ENCODE data around the gene FAM53A.
"Not testable (repeated sequence)": the region's sequence is repeated elsewhere in the genome, so short reads cannot be mapped to it uniquely, and the experiment has no call there.

FAM53A gene

DNA sequence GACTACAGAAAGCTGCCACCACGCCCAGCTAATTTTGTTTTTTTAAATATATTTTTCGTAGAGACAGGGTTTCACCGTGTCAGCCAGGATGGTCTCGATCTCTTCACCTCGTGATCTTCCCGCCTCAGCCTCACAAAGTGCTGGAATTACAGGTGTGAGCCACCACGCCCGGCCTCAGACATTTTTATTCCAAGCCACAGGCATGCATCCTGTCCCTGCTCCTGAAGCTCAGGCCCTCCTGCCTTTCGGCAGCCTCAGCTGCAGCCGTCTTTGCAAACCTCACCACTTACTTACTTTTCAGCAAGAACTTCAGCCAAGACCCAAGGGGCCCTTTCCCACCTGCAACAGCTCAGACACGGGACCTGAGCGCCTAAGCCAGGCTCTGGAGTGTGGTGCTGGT, 26.0 kb downstream of the FAM53A start:
- no peak for DNase-seq

DNA sequence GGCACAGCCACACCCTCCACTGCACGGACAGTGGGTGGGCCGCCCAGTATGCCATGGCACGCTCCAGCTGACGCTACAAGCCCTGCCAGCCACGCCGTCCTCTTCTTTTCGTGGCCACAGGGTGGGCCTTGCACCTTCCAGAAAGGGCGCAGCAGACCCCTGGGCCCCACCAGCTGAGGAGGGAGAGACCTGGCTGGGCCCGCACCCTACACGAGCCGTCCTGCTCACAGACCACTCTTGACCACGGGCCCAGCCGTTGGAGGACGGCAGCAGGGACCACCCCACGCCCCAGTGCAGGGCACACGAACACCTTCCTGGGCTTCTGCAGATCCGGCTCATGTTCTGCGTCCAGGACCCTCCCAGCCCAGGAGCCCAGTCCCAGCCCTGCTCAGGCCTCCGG, 27.1 kb downstream of the FAM53A start:
- no peak for DNase-seq

DNA sequence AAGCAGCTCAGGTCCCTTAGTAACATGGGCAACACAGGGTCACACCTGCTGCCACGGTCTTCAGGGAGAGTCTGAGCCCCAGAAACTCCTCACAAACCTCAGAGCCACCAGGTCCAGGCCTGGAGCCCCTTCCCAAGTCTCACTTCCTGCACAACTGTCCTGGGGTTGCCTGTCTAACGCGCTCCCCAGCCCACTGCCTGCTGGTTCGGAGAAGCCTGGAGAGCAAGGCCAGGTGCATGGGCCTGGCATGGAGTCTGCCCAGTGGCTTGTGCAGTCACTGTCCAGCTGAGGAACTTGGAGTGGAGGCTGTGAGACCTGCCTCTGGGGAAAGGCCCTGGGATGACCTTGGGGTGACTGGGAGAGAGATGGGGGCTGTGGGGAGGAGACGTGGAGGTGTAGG, 28.0 kb downstream of the FAM53A start:
- DNase-seq, result no peak

DNA sequence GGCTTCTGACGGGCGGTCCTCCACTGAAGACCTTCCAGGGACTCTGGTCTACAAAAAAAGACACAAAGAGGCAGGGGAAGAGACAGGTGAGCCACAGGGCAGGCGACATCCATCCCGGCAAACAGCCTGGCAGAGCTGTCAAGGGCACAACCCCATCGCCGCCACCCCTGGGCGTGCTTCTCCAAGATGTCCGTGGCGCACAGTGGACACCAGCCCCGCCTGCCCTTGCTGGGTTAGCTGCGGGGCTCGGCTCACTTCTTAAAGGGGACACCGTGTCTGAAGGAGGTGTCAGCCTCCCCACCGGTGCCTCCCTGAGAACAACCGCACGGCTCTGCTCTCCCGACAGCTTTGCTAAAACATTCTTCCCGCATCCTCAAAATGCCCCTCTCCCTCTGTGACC, 28.4 kb downstream of the FAM53A start:
- DNase-seq, result no peak

DNA sequence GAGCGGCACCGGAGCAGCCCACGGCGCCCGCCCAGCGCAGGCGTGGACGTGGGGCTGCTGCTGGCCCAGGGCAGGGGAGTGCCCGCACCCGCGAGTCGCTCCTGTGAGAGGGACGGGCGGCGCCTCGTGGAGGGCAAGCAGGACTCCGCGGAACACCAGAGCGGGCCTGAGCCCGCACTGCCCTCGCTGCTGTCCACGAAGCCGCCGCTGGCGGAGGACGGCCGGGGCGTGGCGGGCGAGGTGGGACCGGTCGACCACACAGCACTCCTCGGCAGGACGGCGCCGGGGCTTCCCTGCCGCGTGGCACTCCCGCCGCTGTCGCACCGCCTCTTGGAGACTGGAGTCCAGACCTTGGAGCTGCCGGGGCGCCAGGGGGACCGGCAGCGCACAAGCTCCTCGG, 29.0 kb downstream of the FAM53A start:
- DNase-seq, result no peak

DNA sequence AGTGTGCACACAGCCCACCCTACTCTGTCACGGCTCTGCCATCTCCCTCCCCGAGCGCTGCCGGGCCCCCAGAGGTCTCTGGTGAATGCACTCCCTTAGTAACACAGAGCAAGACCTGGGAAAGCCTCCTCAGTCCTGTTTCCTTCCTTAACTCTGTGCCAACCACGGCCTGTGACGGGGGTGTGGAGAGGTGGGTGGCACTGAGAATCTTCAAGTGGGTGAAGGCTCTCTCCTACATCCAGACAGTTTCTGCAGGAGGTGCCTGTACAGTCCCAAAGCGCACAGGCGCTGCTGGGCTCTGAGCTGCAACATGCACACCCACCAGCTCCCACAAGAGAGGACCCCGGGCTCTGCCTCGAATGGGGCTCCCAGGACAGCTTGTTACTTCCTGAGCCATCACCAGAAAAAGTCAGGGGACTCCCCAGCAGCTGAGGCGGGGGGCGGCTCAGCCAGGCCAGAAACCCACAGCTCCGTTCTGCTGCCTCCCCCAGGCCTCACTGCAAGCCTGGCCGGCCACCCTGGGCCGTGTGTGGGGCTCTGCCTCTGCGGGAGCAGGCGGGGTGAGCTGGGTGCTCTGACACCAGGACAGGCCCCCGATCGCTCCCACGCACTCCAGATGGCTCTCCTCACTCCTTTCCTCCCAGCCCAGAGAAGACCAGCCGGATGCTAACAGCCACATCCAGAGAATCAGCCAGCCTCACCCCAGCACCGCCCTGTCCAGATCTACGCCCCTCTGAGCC, 29.7 kb downstream of the FAM53A start:
- no peak for DNase-seq

DNA sequence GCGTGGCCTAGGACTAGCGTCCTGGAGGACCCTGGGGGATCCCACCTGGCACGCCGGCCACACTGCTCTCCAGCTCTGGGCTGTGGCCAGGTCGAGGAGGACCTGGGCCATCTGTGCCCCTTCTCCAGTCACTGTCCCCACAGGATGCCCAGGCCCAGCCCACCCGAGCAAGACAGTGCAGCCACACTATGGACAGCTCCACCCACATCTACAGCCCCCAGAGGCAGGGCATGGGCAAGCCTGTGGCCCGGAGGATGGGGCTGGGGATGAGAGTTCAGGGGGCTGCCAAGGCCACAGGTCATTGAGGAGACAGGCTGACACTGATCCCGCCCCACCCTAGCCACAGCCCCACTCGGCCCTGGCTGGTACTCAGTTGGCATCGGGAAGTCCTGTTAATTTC, 30.3 kb downstream of the FAM53A start:
- no peak for DNase-seq

DNA sequence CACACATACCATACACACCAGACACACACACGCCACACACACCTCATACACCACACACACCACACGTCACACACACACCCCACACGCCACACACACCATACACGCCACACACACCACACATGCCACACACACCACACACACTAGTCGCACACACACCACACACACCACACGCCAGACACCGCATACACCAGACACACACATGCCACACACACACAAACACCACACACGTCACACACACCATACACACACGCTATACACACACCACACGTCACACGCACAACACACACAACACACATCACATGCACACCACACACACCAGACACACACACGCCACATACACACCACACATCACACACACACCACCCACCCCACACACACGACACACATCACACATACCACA, 32.0 kb downstream of the FAM53A start:
- DNase-seq, result no peak

DNA sequence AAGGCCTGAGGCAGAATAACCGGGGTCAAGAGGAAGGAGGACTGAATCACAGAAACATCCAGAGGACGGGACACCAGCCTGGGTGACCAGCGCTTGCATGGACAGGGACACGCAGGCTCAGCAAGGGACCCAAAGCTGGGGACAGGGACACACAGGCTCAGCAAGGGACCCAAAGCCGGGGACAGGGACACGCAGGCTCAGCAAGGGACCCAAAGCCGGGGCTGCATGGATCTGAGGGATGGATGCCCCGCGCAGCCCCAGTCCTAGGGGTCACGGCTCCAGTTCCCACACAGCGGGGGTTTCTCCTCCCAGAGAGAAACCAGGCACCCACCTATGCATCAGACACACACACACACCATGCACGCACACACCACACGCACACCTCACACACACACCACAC, 32.5 kb downstream of the FAM53A start:
- DNase-seq, result no peak

DNA sequence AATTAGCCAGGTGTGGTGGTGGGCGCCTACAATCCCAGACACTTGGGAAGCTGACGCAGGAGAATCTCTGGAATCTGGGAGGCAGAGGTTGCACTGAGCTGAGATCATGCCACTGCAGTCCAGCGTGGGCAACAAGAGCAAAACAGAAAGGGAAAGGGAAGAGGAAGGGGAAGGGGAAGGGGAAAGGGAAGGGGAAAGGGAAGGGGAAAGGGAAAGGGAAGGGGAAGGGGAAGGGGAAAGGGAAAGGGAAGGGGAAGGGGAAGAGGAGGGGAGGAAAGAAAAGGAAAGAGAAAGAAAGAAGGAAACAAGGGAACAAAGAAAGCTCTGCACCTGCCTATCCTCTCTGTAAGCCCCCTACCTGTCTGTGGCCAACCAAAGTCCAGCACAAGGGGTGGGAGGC, 35.2 kb downstream of the FAM53A start:
- DNase-seq, result no peak

DNA sequence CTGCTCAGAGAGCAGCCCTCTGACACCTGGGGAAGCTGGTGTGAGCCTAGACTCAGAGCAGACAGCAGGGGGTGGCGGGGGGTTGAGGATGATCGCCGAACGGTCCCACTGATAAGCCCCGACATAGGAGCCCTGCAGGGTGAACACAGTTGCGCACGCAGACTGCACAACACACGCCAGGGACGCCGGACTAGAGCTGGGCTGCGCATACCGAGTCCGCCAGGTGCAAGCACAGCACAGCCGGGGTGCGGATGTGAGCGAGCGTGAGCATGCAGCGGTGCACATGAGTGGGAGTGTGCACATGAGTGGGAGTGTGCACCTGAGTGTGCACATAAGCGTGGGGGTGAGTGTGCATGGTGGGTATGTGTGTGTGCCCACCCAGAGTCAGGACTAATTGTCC, 36.7 kb downstream of the FAM53A start:
- DNase-seq, result no peak

DNA sequence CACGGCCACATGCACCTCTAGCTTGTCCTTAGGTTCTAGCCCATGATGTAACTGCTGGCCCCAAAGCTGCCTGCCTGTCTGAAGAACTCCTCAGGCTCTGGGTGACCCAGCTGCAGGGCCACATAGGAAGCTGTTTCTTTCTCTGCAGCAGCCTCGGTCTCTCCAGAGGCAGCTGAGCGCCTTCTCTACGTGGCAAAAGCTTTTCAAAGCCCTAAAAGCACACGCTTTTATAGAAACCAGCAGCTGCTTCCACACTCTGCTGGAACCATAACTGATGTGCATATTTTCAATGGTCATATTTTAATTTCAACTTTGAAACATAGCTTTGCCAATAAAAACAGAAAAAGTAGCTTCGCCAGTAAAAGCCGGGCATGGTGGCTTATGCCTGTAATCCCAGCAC, 37.4 kb downstream of the FAM53A start:
- no peak for DNase-seq

DNA sequence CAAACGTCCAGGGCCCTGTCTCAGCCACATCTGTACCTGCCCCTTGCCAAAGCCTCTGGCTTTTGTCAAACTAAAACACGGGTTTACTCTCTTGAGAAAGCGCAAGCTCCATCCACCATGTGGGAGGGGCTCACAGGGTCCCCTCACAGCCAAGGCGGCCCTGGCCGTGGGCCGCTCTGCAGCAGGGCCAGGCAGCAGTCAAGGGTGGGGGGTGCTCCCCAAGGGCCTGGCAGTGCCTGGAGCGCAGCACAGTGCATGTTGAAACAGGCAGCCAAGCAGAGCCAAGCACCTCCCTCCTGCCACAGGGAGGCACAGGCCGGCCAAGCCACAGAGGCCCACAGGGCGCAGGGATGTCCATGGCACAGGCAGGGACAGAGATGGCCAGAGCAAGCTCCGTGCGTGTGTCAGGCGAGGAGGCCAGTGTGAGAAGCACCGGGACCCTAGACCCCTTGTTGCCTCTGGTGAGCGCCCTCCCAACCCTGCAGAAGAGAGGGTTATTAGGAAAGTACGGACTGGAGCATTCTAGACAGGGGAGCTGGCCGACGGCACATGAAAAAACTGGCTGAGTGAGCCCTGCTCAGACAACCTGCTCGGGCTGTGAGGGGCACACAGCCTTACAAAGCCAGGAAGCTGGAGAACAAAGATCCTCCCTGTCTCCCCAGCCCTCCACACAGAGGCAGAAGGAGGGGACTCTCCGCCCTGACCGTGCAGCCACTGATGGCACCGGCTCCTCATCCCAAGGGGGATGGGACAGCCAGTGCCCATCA, 39.0 kb downstream of the FAM53A start:
- no peak for DNase-seq

DNA sequence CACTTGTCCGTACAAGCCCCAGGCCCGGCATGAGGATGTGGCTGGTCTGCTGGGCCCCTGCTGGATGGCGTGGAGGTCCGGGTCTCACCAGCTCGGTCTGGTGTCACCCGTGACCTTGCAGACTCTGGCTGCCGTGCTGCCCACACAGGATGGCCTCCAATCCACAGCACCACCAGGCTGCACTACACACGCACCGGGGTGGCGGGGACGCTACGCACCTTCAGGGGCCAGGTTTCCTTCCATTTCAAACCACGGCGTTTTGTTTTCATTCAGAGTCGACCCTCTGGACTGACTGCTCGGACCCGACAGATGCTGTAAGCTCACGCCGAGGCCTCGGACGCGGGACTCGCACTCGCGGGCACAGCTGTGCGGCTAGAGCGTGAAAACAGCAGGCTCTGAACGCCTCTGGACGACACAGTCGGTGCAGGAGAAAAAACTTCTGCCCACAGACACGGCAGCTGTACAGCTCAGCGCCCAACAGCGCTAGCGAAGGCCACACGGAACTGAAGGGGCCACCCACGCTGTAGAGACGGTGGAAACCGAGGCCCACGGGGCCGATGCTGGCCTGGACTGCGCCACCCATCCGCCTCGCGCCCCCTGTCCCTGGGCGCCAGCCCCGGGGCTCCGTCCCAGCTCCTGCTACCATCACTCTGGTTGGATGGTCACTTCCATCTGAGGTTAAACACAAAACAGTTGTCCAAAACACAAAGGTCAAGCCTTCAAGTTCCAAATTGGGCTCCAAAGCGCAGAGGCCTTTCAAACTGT, 40.0 kb downstream of the FAM53A start:
- DNase-seq, result no peak

DNA sequence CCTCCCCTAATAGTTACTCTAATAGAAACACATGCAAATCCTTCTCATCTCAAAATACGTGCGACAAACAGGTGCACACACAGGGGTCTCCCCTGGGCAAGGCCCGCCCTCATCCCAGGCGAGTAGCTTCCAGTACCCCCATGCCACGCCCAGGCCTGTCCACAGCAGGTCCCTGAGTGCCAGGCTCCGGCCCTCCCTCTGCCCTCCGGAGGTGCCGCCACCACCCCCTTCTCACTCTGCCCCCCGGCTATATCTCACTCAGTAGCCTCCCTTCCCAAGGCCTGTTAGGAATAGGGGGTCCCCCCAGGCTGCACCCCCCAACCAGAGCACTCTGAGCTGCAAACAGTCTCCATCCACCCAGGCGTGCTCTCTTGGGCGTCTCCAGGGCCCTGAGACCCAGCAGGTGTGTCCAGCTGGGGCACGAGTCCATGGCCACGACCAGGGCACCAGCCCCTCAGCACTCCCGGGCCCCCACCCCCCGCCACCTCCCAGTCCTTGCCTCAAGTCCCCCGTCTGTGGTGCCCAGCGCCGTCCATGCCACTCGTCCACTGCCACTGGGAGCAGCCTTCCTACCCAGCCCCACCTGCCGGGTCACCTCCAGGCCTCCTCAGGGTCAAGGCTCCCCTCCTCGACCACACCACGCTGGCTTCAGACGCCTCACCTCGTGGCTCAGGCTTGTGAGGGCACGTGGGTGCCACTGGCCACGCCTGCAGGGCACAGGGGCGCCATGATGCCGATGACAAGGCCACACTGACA, 41.7 kb downstream of the FAM53A start:
- no peak for DNase-seq

DNA sequence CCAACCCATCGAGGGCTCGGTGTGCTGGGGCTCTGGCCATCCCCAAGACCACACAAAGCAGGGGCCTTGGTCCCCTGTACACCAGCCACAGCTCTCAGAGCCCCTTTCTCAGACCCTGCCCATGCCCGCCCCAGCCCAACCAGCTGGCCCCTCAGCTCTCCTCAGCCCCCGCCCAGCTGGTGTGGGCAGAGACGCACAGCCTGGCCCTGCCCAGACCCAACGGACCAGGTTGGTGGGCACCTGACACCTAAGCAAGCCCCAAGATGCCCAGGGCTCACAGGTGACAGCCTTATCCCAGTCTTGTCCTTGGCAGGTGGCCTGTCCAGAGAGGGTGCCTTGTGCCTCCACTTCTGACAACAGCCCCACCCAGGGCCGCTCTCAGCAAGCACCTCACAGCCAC, 42.4 kb downstream of the FAM53A start:
- DNase-seq, result no peak

DNA sequence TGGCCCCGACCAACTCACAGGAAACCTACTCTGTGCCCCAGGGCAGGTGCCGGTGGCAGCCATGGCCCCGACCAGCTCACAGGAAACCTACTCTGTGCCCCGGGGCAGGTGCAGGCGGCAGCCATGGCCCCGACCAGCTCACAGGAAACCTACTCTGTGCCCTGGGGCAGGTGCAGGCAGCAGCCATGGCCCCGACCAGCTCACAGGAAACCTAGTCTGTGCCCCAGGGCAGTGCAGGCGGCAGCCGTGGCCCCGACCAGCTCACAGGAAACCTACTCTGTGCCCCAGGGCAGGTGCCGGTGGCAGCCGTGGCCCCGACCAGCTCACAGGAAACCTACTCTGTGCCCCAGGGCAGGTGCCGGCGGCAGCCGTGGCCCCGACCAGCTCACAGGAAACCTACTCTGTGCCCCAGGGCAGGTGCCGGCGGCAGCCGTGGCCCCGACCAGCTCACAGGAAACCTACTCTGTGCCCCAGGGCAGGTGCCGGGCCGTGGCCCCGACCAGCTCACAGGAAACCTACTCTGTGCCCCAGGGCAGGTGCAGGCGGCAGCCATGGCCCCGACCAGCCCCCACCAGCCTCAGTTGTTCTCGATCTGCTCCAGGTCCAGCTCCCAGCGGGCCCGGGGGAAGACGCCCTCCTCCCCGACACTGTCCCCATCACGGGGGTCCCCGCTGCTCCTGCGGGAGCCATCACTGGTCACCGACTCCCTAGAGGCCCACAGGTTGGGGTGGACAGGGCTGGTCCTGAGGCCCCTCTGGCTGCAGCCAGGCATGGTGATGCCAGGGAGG, 43.2 kb downstream of the FAM53A start:
- not testable (repeated sequence) for DNase-seq

DNA sequence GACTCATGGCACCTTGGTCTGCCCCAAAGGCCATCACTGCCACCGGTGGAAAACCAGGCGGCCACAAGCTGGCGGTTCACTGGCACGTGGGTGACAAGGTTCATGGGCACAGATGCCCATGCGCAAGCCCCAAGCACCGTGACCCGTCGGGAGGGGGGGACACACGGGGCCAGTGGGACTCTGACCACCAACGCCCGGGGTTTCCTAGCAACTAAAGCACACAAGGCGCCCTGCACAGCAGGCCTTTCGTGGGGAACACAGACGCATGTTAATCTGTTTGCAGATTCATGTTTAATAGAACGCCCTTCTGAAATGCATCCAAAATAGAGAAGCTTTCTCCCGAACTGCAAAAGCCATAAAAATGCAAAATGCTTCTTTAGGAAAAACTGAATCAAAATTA, 43.9 kb downstream of the FAM53A start:
- DNase-seq, result no peak

DNA sequence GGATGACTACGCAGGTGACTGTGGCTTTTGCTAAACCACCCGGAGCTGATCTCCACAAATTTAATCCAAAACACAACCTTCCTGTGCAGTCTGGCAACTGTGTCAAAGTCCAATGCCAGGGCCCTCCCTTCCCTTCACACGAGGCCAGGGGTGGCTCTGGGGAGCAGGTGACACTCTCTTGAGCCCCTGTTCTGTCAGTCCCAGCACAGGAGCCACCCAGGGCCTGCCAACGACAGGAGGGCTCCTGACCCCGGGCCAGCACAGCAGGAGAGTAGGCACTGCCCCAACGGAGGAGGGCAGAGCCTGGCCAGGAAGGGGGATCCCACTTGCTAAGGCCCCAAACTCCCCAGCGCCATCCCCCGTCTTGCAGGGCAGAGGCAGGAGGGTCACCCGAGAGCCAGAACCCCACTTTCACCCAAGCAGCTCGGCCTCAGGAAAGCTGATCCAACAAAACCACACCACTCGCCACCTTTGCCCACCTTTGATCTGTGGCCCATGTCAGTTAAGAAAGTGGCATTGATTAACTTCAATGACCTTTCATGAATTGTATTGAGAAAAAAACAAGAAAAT, 44.7 kb downstream of the FAM53A start:
- no peak for DNase-seq

DNA sequence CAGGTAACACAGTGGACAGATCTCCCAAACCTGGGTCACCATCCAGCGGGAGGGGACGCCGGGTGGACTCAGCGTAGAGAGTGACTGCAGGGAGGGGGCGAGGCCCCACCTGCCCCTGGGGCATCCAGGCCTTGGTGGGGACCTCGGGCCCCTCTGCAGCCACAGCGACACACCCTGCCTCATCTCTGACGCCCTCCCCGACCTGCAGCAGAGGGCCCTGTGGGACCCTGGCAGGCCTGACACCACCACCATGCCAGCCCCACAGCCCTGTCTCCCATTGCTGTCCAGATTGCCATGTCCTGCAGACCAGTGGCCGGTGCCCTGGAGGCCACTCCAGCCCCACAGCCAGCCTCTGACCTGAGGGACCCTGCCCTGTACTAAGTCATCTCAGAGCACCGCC, 45.2 kb downstream of the FAM53A start:
- no peak for DNase-seq

DNA sequence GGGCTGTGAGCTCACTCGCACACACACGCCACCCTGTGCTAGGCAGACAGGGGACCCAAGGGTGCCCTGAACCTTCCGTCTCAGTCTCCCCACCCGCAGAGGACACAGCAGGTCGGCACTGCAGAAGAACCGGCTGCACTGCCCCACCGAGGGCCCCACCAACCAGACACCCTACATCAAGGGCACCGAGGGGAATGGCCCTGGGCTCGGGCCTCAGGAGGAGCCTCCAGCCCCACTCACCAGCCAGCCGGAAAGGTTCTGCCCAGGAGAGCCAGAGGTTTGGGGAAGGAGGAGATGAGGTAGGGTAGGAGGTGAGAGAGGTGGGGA, 45.9 kb downstream of the FAM53A start:
- DNase-seq, result no peak
